Astrocyte (in vitro differentiated cells and primary cell): ENCODE data around the gene FAP.

Experiments used
- EZH2 ChIP-seq: IDR thresholded peaks from 2 replicates; pipeline ENCODE4 v1.6.1; 2012; ENCODE audit warnings: mild to moderate bottlenecking, low read length, inconsistent platforms; ENCODE audit not compliant: insufficient read depth
- TF ChIP-seq, protein P1 (sequence below): IDR thresholded peaks from 2 replicates; pipeline ENCODE4 v1.5.1; 2011; ENCODE audit warnings: low read depth, mild to moderate bottlenecking, inconsistent platforms, low read length, moderate library complexity; ENCODE audit not compliant: insufficient read depth

GRCh38 chr2:162184359-162184758, 58.9 kb downstream of the FAP start:
- TF ChIP-seq, protein P1, sequence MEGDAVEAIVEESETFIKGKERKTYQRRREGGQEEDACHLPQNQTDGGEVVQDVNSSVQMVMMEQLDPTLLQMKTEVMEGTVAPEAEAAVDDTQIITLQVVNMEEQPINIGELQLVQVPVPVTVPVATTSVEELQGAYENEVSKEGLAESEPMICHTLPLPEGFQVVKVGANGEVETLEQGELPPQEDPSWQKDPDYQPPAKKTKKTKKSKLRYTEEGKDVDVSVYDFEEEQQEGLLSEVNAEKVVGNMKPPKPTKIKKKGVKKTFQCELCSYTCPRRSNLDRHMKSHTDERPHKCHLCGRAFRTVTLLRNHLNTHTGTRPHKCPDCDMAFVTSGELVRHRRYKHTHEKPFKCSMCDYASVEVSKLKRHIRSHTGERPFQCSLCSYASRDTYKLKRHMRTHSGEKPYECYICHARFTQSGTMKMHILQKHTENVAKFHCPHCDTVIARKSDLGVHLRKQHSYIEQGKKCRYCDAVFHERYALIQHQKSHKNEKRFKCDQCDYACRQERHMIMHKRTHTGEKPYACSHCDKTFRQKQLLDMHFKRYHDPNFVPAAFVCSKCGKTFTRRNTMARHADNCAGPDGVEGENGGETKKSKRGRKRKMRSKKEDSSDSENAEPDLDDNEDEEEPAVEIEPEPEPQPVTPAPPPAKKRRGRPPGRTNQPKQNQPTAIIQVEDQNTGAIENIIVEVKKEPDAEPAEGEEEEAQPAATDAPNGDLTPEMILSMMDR: no peak
- TF ChIP-seq EZH2: no peak
